GM23338 (cell line): ENCODE data around the gene ABHD17A. TPM values are rescaled to one million over a fixed set of nuclear protein-coding genes. Genes with fewer than 3 reads are reported as not detected.

ENCODE experiments used
- ATAC-seq: fragments of 200-7000 bp; cut with Tn5 transposase; 3 replicates; pipeline ENCODE4 v1.9.1; 2020
- DNase-seq: peaks from one replicate; pipeline ENCODE4 v3.0.0-alpha.2; 2015; ENCODE audit warnings: low spot score
- H2AFZ ChIP-seq: fragments of 200-600 bp; sonication (generic); 2 replicates; pipeline ENCODE4 v1.8.0; 2016; ENCODE audit warnings: antibody characterized with exemption, mild to moderate bottlenecking, moderate library complexity
- H3F3A ChIP-seq: fragments of 200-600 bp; sonication (generic); replicated peaks from 2 replicates; pipeline ENCODE4 v1.8.0; 2017; ENCODE audit warnings: antibody characterized with exemption, mixed run types, low read depth
- H3K27ac ChIP-seq: fragments of 200-600 bp; sonication (generic); 2 replicates; pipeline ENCODE4 v1.6.1; 2016; ENCODE audit warnings: low read depth
- H3K27me3 ChIP-seq: fragments of 200-600 bp; sonication (generic); 2 replicates; pipeline ENCODE4 v1.8.0; 2016; ENCODE audit warnings: mild to moderate bottlenecking, mixed run types, moderate library complexity; ENCODE audit not compliant: insufficient read depth
- H3K36me3 ChIP-seq: fragments of 200-600 bp; sonication (generic); 2 replicates; pipeline ENCODE4 v1.8.0; 2016; ENCODE audit warnings: mild to moderate bottlenecking; ENCODE audit not compliant: insufficient read depth
- H3K4me1 ChIP-seq: fragments of 200-600 bp; sonication (generic); 2 replicates; pipeline ENCODE4 v1.8.0; 2016; ENCODE audit warnings: mild to moderate bottlenecking, moderate library complexity; ENCODE audit not compliant: insufficient read depth
- H3K4me2 ChIP-seq: fragments of 200-600 bp; sonication (generic); 2 replicates; pipeline ENCODE4 v1.7.1; 2017; ENCODE audit warnings: mixed run types
- H3K4me3 ChIP-seq: fragments of 200-600 bp; sonication (generic); 2 replicates; pipeline ENCODE4 v1.6.1; 2016; ENCODE audit warnings: mixed run types
- H3K79me2 ChIP-seq: fragments of 200-600 bp; sonication (generic); replicated peaks from 2 replicates; pipeline ENCODE4 v1.8.0; 2017; ENCODE audit warnings: mild to moderate bottlenecking; ENCODE audit not compliant: insufficient read depth
- H3K9me2 ChIP-seq: fragments of 200-600 bp; sonication (generic); 2 replicates; pipeline ENCODE4 v1.8.0; 2017; ENCODE audit not compliant: insufficient read depth
- H4K20me1 ChIP-seq: fragments of 200-600 bp; sonication (generic); replicated peaks from 2 replicates; pipeline ENCODE4 v1.8.0; 2017; ENCODE audit warnings: mild to moderate bottlenecking; ENCODE audit not compliant: insufficient read depth
- H3K27ac Mint-ChIP-seq: 2 replicates; pipeline ENCODE4 v1.8.0; 2020; ENCODE audit warnings: inconsistent platforms, mild to moderate bottlenecking, moderate library complexity, mixed read lengths
- H3K27me3 Mint-ChIP-seq: 3 replicates; pipeline ENCODE4 v1.8.0; 2022; ENCODE audit warnings: low read depth, mild to moderate bottlenecking, moderate library complexity, mixed read lengths, inconsistent platforms; ENCODE audit not compliant: insufficient read depth, poor library complexity
- H3K36me3 Mint-ChIP-seq: 3 replicates; pipeline ENCODE4 v1.8.0; 2021; ENCODE audit warnings: low read depth, mild to moderate bottlenecking, inconsistent platforms, moderate library complexity, mixed read lengths
- H3K4me1 Mint-ChIP-seq: 3 replicates; pipeline ENCODE4 v1.8.0; 2020; ENCODE audit warnings: mild to moderate bottlenecking, inconsistent platforms, mixed read lengths
- H3K4me3 Mint-ChIP-seq: 3 replicates; pipeline ENCODE4 v1.8.0; 2021; ENCODE audit warnings: moderate library complexity, mild to moderate bottlenecking, inconsistent platforms, mixed read lengths
- H3K9me3 Mint-ChIP-seq: 3 replicates; pipeline ENCODE4 v1.8.0; 2020; ENCODE audit warnings: moderate library complexity, mild to moderate bottlenecking, inconsistent platforms, mixed read lengths
- EZH2 ChIP-seq: fragments of 200-600 bp; sonication (generic); IDR thresholded peaks from one replicate; pipeline ENCODE4 v1.8.0; 2017; ENCODE audit warnings: antibody characterized with exemption, mild to moderate bottlenecking, low read depth; ENCODE audit not compliant: unreplicated experiment
- EZH2phosphoT487 ChIP-seq: fragments of 200-600 bp; sonication (generic); IDR thresholded peaks from one replicate; pipeline ENCODE4 v1.8.1; 2018; ENCODE audit warnings: antibody characterized with exemption; ENCODE audit not compliant: unreplicated experiment
- JUNB ChIP-seq: IDR thresholded peaks from one replicate; pipeline ENCODE4 v1.6.1; 2016; ENCODE audit warnings: antibody characterized with exemption; ENCODE audit not compliant: unreplicated experiment
- NANOG ChIP-seq: IDR thresholded peaks from 2 replicates; pipeline ENCODE4 v1.6.1; 2016; ENCODE audit warnings: antibody characterized with exemption, borderline replicate concordance
- POLR2AphosphoS5 ChIP-seq: IDR thresholded peaks from 2 replicates; pipeline ENCODE4 v1.6.1; 2016; ENCODE audit warnings: antibody characterized with exemption, low read depth
- STAT1 ChIP-seq: IDR thresholded peaks from one replicate; pipeline ENCODE4 v1.6.1; 2016; ENCODE audit warnings: antibody characterized with exemption; ENCODE audit not compliant: unreplicated experiment
- ZNF331 ChIP-seq: fragments of 250-450 bp; sonication (Bioruptor Pico); IDR thresholded peaks from 2 replicates; pipeline ENCODE4 v1.5.0; 2020; ENCODE audit warnings: low read depth, mild to moderate bottlenecking, moderate library complexity
- polyA plus RNA-seq: library from polyadenylated mRNA; unstranded; fragments of >200 nt; fragmentation: Nextera tagmentation; extraction: Ambion mirVana; gene quantifications from 2 replicates; pipeline ENCODE4 v1.2.1, GENCODE V29; 2016
- total RNA-seq: library from RNA; depleted of rRNA; stranded (reverse); fragments of >200 nt; shearing (Covaris generic); gene quantifications from 2 replicates; pipeline ENCODE4 v1.2.3, GENCODE V29; 2014
- TF ChIP-seq, protein P1 (sequence below): IDR thresholded peaks from 2 replicates; pipeline ENCODE4 v1.6.1; 2016; ENCODE audit warnings: antibody characterized with exemption
- TF ChIP-seq, protein P2 (sequence below), 2 experiments: fragments of 200-600 bp in 1 of 2; sonication (generic) in 1 of 2; conservative IDR thresholded peaks; 2 replicates each; pipeline versions ENCODE4 v1.5.1 to v1.6.1; 2016 to 2017; ENCODE audit warnings: antibody characterized with exemption in 2 of 2, low read depth in 2 of 2, mild to moderate bottlenecking in 2 of 2, moderate library complexity in 1 of 2
- TF ChIP-seq, protein P3 (sequence below): fragments of 250-450 bp; sonication (Bioruptor Pico); IDR thresholded peaks from 2 replicates; pipeline ENCODE4 v1.5.0; 2020; ENCODE audit warnings: mild to moderate bottlenecking, moderate library complexity
- TF ChIP-seq, protein P4 (sequence below): IDR thresholded peaks from one replicate; pipeline ENCODE4 v1.6.1; 2018; ENCODE audit warnings: antibody characterized with exemption; ENCODE audit not compliant: unreplicated experiment

The ABHD17A gene
- total and polyA plus RNA-seq, 2 experiments from 2014 or later: 34.2 to 99.9 TPM

DNA sequence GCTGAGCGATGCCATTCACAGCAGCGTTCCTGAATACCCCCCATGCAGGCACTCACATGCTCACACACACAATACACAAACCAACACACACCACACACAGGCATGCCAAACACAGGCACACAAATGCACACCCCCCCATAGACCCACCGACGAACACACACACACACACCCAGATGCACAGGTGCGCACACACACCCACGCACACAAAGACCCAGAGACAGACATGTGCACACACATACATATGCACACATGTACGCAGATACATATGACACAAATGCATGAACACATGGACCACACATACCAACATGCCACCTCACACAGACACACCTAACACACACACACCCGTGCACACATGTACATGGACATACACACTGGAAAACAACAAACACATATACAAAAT, 48.6 kb upstream of the ABHD17A start (continued):
- TF ChIP-seq, protein P1, sequence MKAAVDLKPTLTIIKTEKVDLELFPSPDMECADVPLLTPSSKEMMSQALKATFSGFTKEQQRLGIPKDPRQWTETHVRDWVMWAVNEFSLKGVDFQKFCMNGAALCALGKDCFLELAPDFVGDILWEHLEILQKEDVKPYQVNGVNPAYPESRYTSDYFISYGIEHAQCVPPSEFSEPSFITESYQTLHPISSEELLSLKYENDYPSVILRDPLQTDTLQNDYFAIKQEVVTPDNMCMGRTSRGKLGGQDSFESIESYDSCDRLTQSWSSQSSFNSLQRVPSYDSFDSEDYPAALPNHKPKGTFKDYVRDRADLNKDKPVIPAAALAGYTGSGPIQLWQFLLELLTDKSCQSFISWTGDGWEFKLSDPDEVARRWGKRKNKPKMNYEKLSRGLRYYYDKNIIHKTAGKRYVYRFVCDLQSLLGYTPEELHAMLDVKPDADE: no peak
- TF ChIP-seq, protein P2, sequence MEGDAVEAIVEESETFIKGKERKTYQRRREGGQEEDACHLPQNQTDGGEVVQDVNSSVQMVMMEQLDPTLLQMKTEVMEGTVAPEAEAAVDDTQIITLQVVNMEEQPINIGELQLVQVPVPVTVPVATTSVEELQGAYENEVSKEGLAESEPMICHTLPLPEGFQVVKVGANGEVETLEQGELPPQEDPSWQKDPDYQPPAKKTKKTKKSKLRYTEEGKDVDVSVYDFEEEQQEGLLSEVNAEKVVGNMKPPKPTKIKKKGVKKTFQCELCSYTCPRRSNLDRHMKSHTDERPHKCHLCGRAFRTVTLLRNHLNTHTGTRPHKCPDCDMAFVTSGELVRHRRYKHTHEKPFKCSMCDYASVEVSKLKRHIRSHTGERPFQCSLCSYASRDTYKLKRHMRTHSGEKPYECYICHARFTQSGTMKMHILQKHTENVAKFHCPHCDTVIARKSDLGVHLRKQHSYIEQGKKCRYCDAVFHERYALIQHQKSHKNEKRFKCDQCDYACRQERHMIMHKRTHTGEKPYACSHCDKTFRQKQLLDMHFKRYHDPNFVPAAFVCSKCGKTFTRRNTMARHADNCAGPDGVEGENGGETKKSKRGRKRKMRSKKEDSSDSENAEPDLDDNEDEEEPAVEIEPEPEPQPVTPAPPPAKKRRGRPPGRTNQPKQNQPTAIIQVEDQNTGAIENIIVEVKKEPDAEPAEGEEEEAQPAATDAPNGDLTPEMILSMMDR (conservative IDR thresholded peaks at IDR 0.05; ENCODE audit: low read depth in 2 of 2): no peak
- TF ChIP-seq EZH2phosphoT487: no peak
- no peak for TF ChIP-seq EZH2

DNA sequence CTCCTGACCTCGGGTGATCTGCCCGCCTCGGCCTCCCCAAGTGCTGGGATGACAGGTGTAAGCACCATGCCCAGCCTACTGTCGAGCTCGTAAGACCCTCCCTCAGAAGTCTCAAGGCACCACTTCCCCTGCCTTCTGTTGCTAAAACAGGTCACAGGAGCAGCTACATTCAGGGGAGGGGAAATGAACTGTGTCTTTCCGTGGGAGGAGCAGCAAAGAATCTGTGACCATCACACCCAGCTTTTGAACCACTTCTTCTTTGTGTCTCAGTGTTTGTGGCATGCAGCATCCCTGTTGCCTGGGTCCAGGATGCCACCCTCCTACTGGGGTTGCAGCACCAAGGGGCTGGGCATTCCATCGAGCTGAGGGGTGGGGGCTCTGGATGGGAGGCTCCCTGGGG, 47.9 kb upstream of the ABHD17A start:
- Histone ChIP-seq H3K79me2 (no peaks in the 10 kb centered on the region), H3K4me1 (peaks cover 5% of the 10 kb centered on the region; the same call in 1 of the 2 replicates), H3K27me3 (peaks cover 5% of the 10 kb centered on the region; the same call in 1 of the 2 replicates), H4K20me1 (no peaks in the 10 kb centered on the region; the same call in 1 of the 2 replicates), H3K9me2 (no peaks in the 10 kb centered on the region), H3K27ac (no peak overlapping the region), H2AFZ (no peak overlapping the region), H3F3A (0 out of 2 replicates have a peak, but pooled peaks cover 3% of the 10 kb centered on the region), H3K4me2 (no peak overlapping the region), H3K4me3 (no peak overlapping the region), H3K36me3 (no peaks in the 10 kb centered on the region)
- Mint-ChIP-seq H3K36me3 (peaks cover 7% of the 10 kb centered on the region; the same call in 2 of the 3 replicates), H3K4me3 (no peak overlapping the region), H3K9me3 (peaks cover 19% of the 10 kb centered on the region), H3K4me1 (0 out of 3 replicates have a peak, but pooled peaks cover 3% of the 10 kb centered on the region), H3K27me3 (peaks cover 28% of the 10 kb centered on the region), H3K27ac (no peak overlapping the region)
- no peak for ATAC-seq
- DNase-seq: no peak
- no peak for TF ChIP-seq ZNF331 (CRISPR knock-in tag)
- TF ChIP-seq, protein P3, sequence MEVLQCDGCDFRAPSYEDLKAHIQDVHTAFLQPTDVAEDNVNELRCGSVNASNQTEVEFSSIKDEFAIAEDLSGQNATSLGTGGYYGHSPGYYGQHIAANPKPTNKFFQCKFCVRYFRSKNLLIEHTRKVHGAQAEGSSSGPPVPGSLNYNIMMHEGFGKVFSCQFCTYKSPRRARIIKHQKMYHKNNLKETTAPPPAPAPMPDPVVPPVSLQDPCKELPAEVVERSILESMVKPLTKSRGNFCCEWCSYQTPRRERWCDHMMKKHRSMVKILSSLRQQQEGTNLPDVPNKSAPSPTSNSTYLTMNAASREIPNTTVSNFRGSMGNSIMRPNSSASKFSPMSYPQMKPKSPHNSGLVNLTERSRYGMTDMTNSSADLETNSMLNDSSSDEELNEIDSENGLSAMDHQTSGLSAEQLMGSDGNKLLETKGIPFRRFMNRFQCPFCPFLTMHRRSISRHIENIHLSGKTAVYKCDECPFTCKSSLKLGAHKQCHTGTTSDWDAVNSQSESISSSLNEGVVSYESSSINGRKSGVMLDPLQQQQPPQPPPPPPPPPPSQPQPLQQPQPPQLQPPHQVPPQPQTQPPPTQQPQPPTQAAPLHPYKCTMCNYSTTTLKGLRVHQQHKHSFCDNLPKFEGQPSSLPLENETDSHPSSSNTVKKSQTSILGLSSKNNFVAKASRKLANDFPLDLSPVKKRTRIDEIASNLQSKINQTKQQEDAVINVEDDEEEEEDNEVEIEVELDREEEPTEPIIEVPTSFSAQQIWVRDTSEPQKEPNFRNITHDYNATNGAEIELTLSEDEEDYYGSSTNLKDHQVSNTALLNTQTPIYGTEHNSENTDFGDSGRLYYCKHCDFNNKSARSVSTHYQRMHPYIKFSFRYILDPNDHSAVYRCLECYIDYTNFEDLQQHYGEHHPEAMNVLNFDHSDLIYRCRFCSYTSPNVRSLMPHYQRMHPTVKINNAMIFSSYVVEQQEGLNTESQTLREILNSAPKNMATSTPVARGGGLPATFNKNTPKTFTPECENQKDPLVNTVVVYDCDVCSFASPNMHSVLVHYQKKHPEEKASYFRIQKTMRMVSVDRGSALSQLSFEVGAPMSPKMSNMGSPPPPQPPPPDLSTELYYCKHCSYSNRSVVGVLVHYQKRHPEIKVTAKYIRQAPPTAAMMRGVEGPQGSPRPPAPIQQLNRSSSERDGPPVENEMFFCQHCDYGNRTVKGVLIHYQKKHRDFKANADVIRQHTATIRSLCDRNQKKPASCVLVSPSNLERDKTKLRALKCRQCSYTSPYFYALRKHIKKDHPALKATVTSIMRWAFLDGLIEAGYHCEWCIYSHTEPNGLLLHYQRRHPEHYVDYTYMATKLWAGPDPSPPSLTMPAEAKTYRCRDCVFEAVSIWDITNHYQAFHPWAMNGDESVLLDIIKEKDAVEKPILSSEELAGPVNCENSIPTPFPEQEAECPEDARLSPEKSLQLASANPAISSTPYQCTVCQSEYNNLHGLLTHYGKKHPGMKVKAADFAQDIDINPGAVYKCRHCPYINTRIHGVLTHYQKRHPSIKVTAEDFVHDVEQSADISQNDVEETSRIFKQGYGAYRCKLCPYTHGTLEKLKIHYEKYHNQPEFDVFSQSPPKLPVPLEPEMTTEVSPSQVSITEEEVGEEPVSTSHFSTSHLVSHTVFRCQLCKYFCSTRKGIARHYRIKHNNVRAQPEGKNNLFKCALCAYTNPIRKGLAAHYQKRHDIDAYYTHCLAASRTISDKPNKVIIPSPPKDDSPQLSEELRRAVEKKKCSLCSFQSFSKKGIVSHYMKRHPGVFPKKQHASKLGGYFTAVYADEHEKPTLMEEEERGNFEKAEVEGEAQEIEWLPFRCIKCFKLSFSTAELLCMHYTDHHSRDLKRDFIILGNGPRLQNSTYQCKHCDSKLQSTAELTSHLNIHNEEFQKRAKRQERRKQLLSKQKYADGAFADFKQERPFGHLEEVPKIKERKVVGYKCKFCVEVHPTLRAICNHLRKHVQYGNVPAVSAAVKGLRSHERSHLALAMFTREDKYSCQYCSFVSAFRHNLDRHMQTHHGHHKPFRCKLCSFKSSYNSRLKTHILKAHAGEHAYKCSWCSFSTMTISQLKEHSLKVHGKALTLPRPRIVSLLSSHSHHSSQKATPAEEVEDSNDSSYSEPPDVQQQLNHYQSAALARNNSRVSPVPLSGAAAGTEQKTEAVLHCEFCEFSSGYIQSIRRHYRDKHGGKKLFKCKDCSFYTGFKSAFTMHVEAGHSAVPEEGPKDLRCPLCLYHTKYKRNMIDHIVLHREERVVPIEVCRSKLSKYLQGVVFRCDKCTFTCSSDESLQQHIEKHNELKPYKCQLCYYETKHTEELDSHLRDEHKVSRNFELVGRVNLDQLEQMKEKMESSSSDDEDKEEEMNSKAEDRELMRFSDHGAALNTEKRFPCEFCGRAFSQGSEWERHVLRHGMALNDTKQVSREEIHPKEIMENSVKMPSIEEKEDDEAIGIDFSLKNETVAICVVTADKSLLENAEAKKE (CRISPR knock-in tag): no peak
- TF ChIP-seq JUNB: no peak
- no peak for TF ChIP-seq NANOG
- no peak for TF ChIP-seq POLR2AphosphoS5
- TF ChIP-seq, protein P1: no peak
- TF ChIP-seq, protein P4, sequence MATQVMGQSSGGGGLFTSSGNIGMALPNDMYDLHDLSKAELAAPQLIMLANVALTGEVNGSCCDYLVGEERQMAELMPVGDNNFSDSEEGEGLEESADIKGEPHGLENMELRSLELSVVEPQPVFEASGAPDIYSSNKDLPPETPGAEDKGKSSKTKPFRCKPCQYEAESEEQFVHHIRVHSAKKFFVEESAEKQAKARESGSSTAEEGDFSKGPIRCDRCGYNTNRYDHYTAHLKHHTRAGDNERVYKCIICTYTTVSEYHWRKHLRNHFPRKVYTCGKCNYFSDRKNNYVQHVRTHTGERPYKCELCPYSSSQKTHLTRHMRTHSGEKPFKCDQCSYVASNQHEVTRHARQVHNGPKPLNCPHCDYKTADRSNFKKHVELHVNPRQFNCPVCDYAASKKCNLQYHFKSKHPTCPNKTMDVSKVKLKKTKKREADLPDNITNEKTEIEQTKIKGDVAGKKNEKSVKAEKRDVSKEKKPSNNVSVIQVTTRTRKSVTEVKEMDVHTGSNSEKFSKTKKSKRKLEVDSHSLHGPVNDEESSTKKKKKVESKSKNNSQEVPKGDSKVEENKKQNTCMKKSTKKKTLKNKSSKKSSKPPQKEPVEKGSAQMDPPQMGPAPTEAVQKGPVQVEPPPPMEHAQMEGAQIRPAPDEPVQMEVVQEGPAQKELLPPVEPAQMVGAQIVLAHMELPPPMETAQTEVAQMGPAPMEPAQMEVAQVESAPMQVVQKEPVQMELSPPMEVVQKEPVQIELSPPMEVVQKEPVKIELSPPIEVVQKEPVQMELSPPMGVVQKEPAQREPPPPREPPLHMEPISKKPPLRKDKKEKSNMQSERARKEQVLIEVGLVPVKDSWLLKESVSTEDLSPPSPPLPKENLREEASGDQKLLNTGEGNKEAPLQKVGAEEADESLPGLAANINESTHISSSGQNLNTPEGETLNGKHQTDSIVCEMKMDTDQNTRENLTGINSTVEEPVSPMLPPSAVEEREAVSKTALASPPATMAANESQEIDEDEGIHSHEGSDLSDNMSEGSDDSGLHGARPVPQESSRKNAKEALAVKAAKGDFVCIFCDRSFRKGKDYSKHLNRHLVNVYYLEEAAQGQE: no peak
- no peak for TF ChIP-seq STAT1
- TF ChIP-seq EZH2phosphoT487: no peak
- TF ChIP-seq EZH2: no peak
